GM18867 (cell line): ENCODE results near the gene TNFAIP1.

Experiments
- ATAC-seq: cut with Tn5 transposase; IDR thresholded peaks from one replicate; pipeline ENCODE4 v1.9.1; 2021; ENCODE audit warnings: mild to moderate bottlenecking, moderate library complexity; ENCODE audit not compliant: unreplicated experiment

TNFAIP1 gene

GRCh38 chr17:28395426-28395825 is 59.9 kb downstream of the TNFAIP1 start:
- no peak for ATAC-seq

- ATAC-seq = no peak
Measured at GRCh38 chr17:28395968-28396367, 60.4 kb downstream of the TNFAIP1 start.
